ENCODE data around the gene UBN1.

The UBN1 gene

GRCh38 chr16:4846901-4847773 lies at the start of gene UBN1, which contains the start of gene GLYR1:
TSS of gene UBN1 (plus strand) at chr16:4847481. CDS start at chr16:4852918, 5,437 bp downstream.
TSS of gene GLYR1 (minus strand) at chr16:4847288. CDS start at chr16:4847265, 23 bp downstream.
- no peak for TF ChIP-seq ZNF274 (IDR thresholded peaks at IDR 0.05; ENCODE audit: low read depth, low read length)
- H3K4me3 ChIP-seq (ENCODE audit: low read length), result peak within 1 kb of the TSS; percentile 98

- H3K4me3 ChIP-seq (ENCODE audit: low read length), result no peak overlapping the region
- TF ChIP-seq ZNF274 (IDR thresholded peaks at IDR 0.05; ENCODE audit: low read depth, low read length), result no peak
Measured at GRCh38 chr16:4797805-4798252, 49.5 kb upstream of the UBN1 start.

GRCh38 chr16:4798456-4798855 lies 48.8 kb upstream of the UBN1 start:
- TF ChIP-seq ZNF274 (IDR thresholded peaks at IDR 0.05; ENCODE audit: low read depth, low read length), result no peak
- H3K4me3 ChIP-seq (ENCODE audit: low read length), result no peak overlapping the region

- no peak for TF ChIP-seq ZNF274 (IDR thresholded peaks at IDR 0.05; ENCODE audit: low read depth, low read length)
- no peak overlapping the region for H3K4me3 ChIP-seq (ENCODE audit: low read length)
Measured at GRCh38 chr16:4799171-4799855, 48.0 kb upstream of the UBN1 start.

GRCh38 chr16:4800290-4801041 lies 46.8 kb upstream of the UBN1 start:
- no peak for TF ChIP-seq ZNF274 (IDR thresholded peaks at IDR 0.05; ENCODE audit: low read depth, low read length)
- H3K4me3 ChIP-seq (ENCODE audit: low read length), result peak overlapping the region; percentile 29; the same call in 1 of the 2 replicates

GRCh38 chr16:4801051-4801961 lies 46.0 kb upstream of the UBN1 start:
- peak overlapping the region; percentile 57; the same call in 1 of the 2 replicates for H3K4me3 ChIP-seq (ENCODE audit: low read length)

GRCh38 chr16:4801962-4802658 lies 45.2 kb upstream of the UBN1 start, which contains the start of gene ROGDI:
TSS of gene ROGDI (minus strand) at chr16:4802633. CDS start at chr16:4802571, 62 bp downstream.
- TF ChIP-seq ZNF274 (IDR thresholded peaks at IDR 0.05; ENCODE audit: low read depth, low read length), result no peak
- peak within 1 kb of the TSS; percentile 57 for H3K4me3 ChIP-seq (ENCODE audit: low read length)

More at GRCh38 chr16:4801051-4801961, 46.0 kb upstream of the UBN1 start:
- TF ChIP-seq ZNF274 (IDR thresholded peaks at IDR 0.05; ENCODE audit: low read depth, low read length), result no peak

- H3K4me3 ChIP-seq (ENCODE audit: low read length), result peak overlapping the region; percentile 57
- TF ChIP-seq ZNF274 (IDR thresholded peaks at IDR 0.05; ENCODE audit: low read depth, low read length), result no peak
Measured at GRCh38 chr16:4802659-4803287, 44.5 kb upstream of the UBN1 start.

GRCh38 chr16:4803401-4803844 lies 43.9 kb upstream of the UBN1 start:
- TF ChIP-seq ZNF274 (IDR thresholded peaks at IDR 0.05; ENCODE audit: low read depth, low read length), result no peak
- H3K4me3 ChIP-seq (ENCODE audit: low read length), result no peak overlapping the region; the same call in 1 of the 2 replicates

GRCh38 chr16:4803898-4804762 lies 43.2 kb upstream of the UBN1 start:
- no peak overlapping the region for H3K4me3 ChIP-seq (ENCODE audit: low read length)
- TF ChIP-seq ZNF274 (IDR thresholded peaks at IDR 0.05; ENCODE audit: low read depth, low read length), result no peak

GRCh38 chr16:4805231-4805630 lies 42.0 kb upstream of the UBN1 start:
- no peak for TF ChIP-seq ZNF274 (IDR thresholded peaks at IDR 0.05; ENCODE audit: low read depth, low read length)
- H3K4me3 ChIP-seq (ENCODE audit: low read length), result no peak overlapping the region
